ENCODE results near the gene MED27.
"Not testable (repeated sequence)": the region's sequence is repeated elsewhere in the genome, so short reads cannot be mapped to it uniquely, and the experiment has no call there.

Gene MED27

GRCh38 chr9:131961496-131961880, 118.2 kb downstream of the MED27 start:
- no peak for DNase-seq

- peak; percentile 17 for DNase-seq
These were observed 118.7 kb downstream of the MED27 start for GRCh38 chr9:131960851-131961495.

- no peak for DNase-seq
These were observed 119.4 kb downstream of the MED27 start for GRCh38 chr9:131960311-131960710.

- no peak for DNase-seq
These were observed 119.8 kb downstream of the MED27 start for GRCh38 chr9:131959887-131960286.

DNA sequence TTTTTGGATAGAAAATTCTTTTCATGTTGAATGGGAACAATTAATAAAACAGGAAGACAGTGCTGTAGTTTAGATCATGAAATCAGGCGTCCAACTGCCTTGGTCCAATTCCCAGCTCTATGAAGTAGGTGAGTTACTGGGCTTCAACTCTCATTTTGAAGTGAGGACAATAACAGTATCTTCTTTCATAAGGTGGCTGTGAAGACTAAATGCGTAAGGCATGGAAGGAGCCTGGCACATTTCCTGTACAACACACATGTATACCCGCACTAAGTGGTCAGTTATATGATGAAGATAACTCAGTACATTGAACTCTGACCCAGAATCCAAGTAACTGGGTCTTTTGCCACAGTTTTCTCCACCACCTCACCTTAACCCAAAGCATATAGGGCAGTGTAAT, 120.6 kb downstream of the MED27 start:
- DNase-seq = no peak

DNA sequence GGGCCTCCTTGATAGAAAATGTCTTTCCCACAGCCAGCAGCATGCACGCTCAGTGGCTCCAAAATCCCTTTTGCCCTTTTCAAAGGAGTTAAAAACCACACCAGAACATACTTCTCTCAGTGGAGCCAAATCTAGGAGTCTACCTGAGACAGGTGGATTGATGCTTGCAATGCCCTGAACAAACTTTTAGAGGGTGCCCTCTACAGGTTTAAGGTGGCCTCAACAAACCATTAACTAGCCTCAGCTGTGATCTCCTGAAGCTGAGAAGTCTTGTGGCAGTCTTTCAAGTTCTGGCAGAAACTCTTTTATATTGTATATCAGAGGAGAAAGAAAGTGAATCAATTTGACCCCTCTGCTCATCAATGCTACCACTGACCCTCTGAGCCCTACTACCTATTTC, 125.4 kb downstream of the MED27 start:
- no peak for DNase-seq

- no peak for DNase-seq
These were observed 127.8 kb downstream of the MED27 start for GRCh38 chr9:131951905-131952304.

GRCh38 chr9:131951155-131951554, 128.5 kb downstream of the MED27 start:
- DNase-seq = no peak

DNA sequence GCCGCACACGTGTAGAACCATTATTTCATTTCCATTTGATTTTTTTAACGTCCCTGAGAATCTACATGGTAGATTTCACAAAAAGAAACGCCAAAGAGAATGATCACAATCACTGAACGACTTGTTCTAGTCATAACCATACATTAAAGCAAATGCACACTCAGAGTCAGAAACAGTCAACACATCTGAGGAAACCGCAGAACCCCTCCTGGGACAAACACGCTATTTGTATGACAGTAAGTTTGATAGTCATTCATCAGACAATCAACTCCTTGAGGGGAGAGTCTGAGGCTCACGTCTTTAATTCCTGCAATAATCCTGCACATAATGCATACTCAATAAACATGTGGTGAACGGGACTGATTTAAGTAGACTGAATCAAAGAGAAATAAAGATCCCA, 129.2 kb downstream of the MED27 start:
- no peak for DNase-seq

DNA sequence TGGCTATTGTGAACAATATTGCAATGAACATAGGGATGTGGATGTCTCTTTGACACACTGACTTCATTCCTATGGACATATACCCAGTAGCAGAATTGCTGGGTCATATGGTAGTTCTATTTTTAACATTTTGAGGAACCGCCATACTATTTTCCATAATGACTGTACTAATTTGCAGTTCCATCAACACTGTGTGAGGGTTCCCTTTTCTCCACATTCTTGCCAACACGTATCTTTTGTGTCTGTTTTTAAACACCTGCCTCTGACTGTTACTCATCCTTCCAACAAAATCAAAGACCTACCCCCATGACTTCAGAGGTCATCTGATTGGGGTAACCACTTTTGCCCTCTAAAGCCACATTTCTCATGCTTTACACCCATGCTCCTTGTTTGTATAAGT, 133.5 kb downstream of the MED27 start:
- no peak for DNase-seq

- no peak for DNase-seq
These were observed 136.3 kb downstream of the MED27 start for GRCh38 chr9:131943351-131943841.

DNA sequence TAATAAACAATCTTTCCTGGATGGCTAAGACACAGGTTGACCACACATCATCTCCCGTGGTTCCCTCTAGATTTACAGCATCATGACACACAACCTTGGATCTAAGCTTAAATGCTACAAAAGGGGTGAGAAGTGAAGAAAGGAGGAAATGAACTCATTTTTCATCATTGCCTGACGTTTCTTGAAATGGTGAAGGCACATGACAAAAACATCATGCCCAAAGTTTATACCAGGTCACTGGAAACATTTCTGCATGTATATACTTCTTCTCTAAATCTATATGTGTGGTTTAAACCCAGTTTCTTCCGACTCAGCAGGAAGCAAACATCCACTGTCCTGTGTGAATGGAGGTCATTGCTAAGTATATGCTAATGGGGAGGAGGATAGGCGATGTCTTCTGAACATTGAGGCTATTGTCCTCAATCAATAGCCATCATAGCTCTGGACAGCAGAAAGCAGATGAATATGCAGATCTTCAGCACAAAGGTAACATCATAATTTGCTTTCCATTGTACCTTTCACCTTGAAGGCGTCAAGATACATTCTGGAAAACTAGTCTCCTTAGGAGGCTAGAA, 137.4 kb downstream of the MED27 start:
- DNase-seq = peak; percentile 18

- DNase-seq = no peak
These were observed 142.2 kb downstream of the MED27 start for GRCh38 chr9:131937451-131937850.

GRCh38 chr9:131936929-131937328, 142.7 kb downstream of the MED27 start:
- DNase-seq = no peak

- no peak for DNase-seq
These were observed 145.0 kb downstream of the MED27 start for GRCh38 chr9:131934673-131935072.

DNA sequence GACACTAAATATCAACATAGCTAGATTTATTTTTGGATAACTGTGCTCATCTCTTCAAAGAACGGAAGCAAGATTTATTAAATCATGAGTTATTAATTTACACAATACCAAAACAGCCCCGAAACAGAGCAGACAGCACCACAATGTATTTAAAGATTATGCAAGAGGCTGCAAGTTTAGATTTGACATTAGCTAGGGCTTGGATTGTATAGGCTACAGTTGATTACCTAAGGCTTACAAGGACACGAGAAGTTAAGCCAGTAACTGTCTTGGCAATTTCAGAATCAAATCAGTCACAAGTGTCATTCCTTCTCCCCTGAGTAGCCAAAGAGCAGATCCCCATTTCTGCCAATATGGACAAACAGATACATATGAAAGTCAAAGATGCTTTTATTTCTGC, 152.6 kb downstream of the MED27 start:
- DNase-seq = peak; percentile 13

DNA sequence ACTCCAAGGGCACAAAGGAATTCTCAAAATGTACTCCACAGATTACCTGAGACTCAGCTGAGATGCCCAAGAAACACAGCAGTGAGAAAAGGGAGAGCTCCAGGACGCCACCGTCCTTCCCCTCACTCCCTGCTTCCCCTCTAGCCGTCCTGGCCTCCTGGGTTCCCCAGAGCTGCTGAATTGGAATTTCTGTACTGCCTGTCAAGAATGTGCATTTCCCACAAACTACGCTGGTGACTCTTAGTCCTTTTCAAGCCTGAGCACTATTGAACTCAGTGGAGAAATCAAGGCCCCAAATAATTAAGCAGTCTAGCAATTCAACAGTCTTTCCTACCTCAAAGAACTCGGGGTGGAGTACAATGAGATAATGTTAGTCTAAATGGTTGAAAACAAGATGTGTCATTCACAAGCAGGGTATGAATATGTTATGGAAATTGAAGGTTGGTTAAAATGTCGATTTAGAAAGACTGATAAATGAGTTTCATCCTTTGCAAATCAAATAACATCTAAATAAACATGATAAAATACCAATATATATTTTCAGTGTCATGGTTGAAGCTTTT, 153.2 kb downstream of the MED27 start:
- DNase-seq = no peak

- DNase-seq = no peak
These were observed 153.9 kb downstream of the MED27 start for GRCh38 chr9:131925677-131926177.

DNA sequence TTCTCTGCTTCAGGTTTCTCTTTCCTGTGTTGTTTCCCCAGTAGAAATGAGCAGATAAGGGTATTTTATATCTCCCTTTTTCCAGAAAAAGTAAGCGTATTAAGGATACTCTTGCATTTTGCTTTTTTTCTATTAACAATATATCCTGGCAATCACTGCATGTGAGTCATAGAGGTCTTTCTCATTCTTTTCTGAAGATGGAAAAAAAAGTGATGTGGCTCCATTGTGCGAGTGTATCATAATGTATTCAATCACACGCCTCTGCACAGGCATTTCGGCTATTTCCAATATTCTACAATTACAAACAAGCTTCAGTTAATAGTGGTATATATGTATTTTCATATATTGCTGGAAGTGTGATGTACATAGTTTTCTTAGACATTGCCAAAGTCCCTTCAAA, 155.9 kb downstream of the MED27 start:
- DNase-seq = peak; percentile 16

DNA sequence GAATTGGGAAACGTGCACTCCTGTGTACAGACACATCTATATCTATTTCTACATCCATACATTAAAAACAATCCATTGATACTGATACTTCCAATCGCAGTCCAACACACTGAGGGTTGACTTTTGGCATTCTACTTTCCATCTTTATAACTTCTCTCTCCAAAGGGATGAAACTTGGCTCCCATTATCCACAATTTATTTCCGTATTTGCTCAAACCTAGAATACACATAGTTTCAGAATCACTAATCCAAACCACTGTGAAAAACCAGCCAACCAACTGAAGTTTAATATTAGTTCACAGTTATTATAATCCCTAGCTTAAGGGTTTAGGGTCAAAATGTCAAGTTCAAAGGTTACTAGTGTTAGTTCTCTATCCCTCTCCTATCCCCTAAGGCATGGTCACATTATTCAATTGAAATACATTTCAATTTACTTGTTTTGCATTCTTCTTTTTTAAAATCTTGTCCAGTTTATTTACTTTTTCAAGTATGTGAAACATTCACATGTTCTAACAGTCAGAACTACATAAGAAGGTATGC, 156.5 kb downstream of the MED27 start:
- DNase-seq = no peak

- not testable (repeated sequence) for DNase-seq
These were observed 158.0 kb downstream of the MED27 start for GRCh38 chr9:131921635-131922034.

GRCh38 chr9:131919216-131919615, 160.5 kb downstream of the MED27 start:
- DNase-seq = no peak

- DNase-seq = peak; percentile 11
These were observed 161.2 kb downstream of the MED27 start for GRCh38 chr9:131918481-131918880.

- DNase-seq = no peak
These were observed 162.7 kb downstream of the MED27 start for GRCh38 chr9:131917009-131917408.
